H1 (cell line): ENCODE results near the gene DET1. TPM values are rescaled to one million over a fixed set of nuclear protein-coding genes. Genes with fewer than 3 reads are reported as not detected.

Source experiments
- POU5F1 ChIP-seq: IDR thresholded peaks from 2 replicates; pipeline ENCODE4 v1.6.1; 2011; ENCODE audit warnings: low read depth, mild to moderate bottlenecking, low read length, moderate library complexity
- polyA plus RNA-seq, 7 experiments: library from polyadenylated mRNA; depleted of rRNA in 3 of 7; stranded (reverse) in 5 of 7; unstranded in 2 of 7; fragments of >200 nt in 5 of 7; fragments of 200-250 nt in 2 of 7; gene quantifications; 1 replicate in 5 of 7; 2 replicates in 1 of 7; 4 replicates in 1 of 7; pipeline versions ENCODE4 v1.2.1 to v1.2.3, GENCODE V29; 2011 to 2013; ENCODE audit warnings: missing spikeins in 2 of 7, mixed read lengths in 2 of 7
- total RNA-seq: library from RNA; stranded (reverse); fragmentation: NEBNext Ultra II Directional; extraction: Animal tissue kit (Norgen Biotek cat#: 25700); gene quantifications from 2 replicates; pipeline ENCODE4 v1.2.1, GENCODE V29; 2021
- TF ChIP-seq, protein P1 (sequence below): IDR thresholded peaks from 2 replicates; pipeline ENCODE4 v1.6.1; 2011; ENCODE audit warnings: low read length, improper control_type of control experiment

The DET1 gene
- total and polyA plus RNA-seq, 2 of the 8 experiments (the other 6 are each of a cell fraction or from before 2014, with no cell fraction given) = 5.4 to 8.5 TPM

DNA sequence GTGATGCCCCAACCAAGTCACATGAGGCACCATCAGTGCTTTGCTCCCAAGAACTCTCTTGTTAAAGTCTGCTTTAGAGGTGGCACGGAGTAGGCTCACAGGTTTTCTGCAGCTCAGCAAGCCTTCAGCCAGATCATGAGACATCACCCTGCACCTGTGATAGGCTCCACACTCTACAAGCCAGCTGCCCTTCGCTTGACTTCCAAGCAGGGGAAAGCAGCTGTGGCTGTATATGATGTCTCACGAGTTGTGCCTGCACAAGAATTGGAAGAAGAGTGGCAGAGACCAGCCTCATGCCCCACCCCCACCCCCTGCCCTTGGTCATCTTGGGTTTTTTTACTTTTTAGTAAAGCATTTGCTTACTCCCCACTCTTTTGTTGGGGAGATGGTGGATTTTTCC is 56.4 kb downstream of the DET1 start (continued):
- TF ChIP-seq, protein P1, sequence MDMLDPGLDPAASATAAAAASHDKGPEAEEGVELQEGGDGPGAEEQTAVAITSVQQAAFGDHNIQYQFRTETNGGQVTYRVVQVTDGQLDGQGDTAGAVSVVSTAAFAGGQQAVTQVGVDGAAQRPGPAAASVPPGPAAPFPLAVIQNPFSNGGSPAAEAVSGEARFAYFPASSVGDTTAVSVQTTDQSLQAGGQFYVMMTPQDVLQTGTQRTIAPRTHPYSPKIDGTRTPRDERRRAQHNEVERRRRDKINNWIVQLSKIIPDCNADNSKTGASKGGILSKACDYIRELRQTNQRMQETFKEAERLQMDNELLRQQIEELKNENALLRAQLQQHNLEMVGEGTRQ = no peak
- no peak for TF ChIP-seq POU5F1
